Endothelial cell of umbilical vein (primary cell): ENCODE data around the gene ATP13A4.

Experiments
- CTCF ChIP-seq, 2 donors: IDR thresholded peaks; 1 replicate in 1 of 2; 2 replicates in 1 of 2; pipeline ENCODE4 v1.5.1; 2011; ENCODE audit warnings: low read length in 2 of 2, mild to moderate bottlenecking in 2 of 2, moderate library complexity in 2 of 2, control low read depth in 1 of 2, inconsistent platforms in 1 of 2, low read depth in 1 of 2; ENCODE audit not compliant: insufficient read depth in 1 of 2; ENCODE audit errors: extremely low read depth in 1 of 2
- EZH2 ChIP-seq: IDR thresholded peaks from 2 replicates; pipeline ENCODE4 v1.6.1; 2012; ENCODE audit warnings: borderline replicate concordance, low read depth, mild to moderate bottlenecking, moderate library complexity, low read length, inconsistent platforms; ENCODE audit not compliant: severe bottlenecking
- FOS ChIP-seq: IDR thresholded peaks from 2 replicates; pipeline ENCODE4 v1.6.1; 2011; ENCODE audit warnings: mild to moderate bottlenecking, low read length, moderate library complexity, borderline replicate concordance; ENCODE audit not compliant: insufficient read depth
- JUN ChIP-seq: IDR thresholded peaks from 2 replicates; pipeline ENCODE4 v1.6.1; 2011; ENCODE audit warnings: borderline replicate concordance, low read depth; ENCODE audit not compliant: insufficient read length, insufficient read depth
- MAX ChIP-seq: IDR thresholded peaks from 2 replicates; pipeline ENCODE4 v1.6.1; 2011; ENCODE audit not compliant: insufficient read depth, insufficient read length
- MYC ChIP-seq: IDR thresholded peaks from one replicate; pipeline ENCODE4 v1.6.1; 2011; ENCODE audit warnings: mild to moderate bottlenecking, low read depth, low read length
- POLR2A ChIP-seq: IDR thresholded peaks from 2 replicates; pipeline ENCODE4 v1.6.1; 2012; ENCODE audit warnings: low read depth, mild to moderate bottlenecking, control low read depth, low read length
- POLR2AphosphoS5 ChIP-seq: IDR thresholded peaks from 2 replicates; pipeline ENCODE4 v1.6.1; 2012; ENCODE audit warnings: low read depth, mild to moderate bottlenecking, control low read depth, low read length, moderate library complexity; ENCODE audit not compliant: insufficient read depth

GRCh38 chr3:193546129-193546528, 8.6 kb downstream of the ATP13A4 start:
- TF ChIP-seq CTCF (IDR thresholded peaks at IDR 0.05; ENCODE audit: extremely low read depth in 1 of 2, insufficient read depth in 1 of 2, low read depth in 1 of 2, low read length in 2 of 2) = no peak
- TF ChIP-seq EZH2 = no peak
- no peak for TF ChIP-seq POLR2A
- TF ChIP-seq MYC = no peak
- TF ChIP-seq POLR2AphosphoS5 = no peak
- TF ChIP-seq FOS = no peak
- TF ChIP-seq JUN = no peak
- no peak for TF ChIP-seq MAX
